OCI-LY3 (cell line): ENCODE data around the gene UGT1A5.

Source experiments
- H2AFZ ChIP-seq: fragments of 200-600, 300-600 bp; shearing (Covaris generic); 2 replicates; pipeline ENCODE4 v1.6.0; 2014; ENCODE audit warnings: antibody characterized with exemption, low read depth, low read length
- H3K27ac ChIP-seq: fragments of 200-600, 300-600 bp; sonication (generic); 2 replicates; pipeline ENCODE4 v1.5.1; 2014; ENCODE audit warnings: mild to moderate bottlenecking, low read length, moderate library complexity, mixed read lengths
- H3K27me3 ChIP-seq: fragments of 200-600, 300-600 bp; sonication (generic); 2 replicates; pipeline ENCODE4 v1.6.1; 2014; ENCODE audit warnings: low read depth, low read length, mixed read lengths
- H3K36me3 ChIP-seq: fragments of 200-600, 300-600 bp; sonication (generic); replicated peaks from 2 replicates; pipeline ENCODE3; 2014; ENCODE audit warnings: low read depth, low read length, mixed read lengths
- H3K4me1 ChIP-seq: fragments of 300-600, 200-600 bp; sonication (generic); 2 replicates; pipeline ENCODE4 v1.6.1; 2014; ENCODE audit warnings: low read length, mixed read lengths
- H3K4me2 ChIP-seq: fragments of 200-600, 300-600 bp; sonication (generic); 2 replicates; pipeline ENCODE4 v1.6.1; 2014; ENCODE audit warnings: low read length, mixed read lengths
- H3K4me3 ChIP-seq: fragments of 300-600, 200-600 bp; sonication (generic); 2 replicates; pipeline ENCODE4 v1.5.1; 2014; ENCODE audit warnings: antibody characterized with exemption, mild to moderate bottlenecking, low read length, moderate library complexity
- H3K79me2 ChIP-seq: fragments of 300-600, 200-600 bp; shearing (Covaris generic); 2 replicates; pipeline ENCODE4 v1.6.1; 2014; ENCODE audit warnings: mild to moderate bottlenecking, low read length, mixed read lengths
- H3K9ac ChIP-seq: fragments of 300-600, 200-600 bp; shearing (Covaris generic); 2 replicates; pipeline ENCODE4 v1.6.0; 2014; ENCODE audit warnings: mild to moderate bottlenecking, low read length, moderate library complexity
- H3K9me3 ChIP-seq: fragments of 200-600, 300-600 bp; shearing (Covaris generic); 2 replicates; pipeline ENCODE4 v1.6.1; 2014; ENCODE audit warnings: low read length, mixed read lengths; ENCODE audit not compliant: insufficient read depth
- H4K20me1 ChIP-seq: fragments of 200-600, 300-600 bp; sonication (generic); 2 replicates; pipeline ENCODE4 v1.6.1; 2016; ENCODE audit warnings: low read length, mixed read lengths; ENCODE audit not compliant: insufficient read depth
- CTCF ChIP-seq: fragments of 200-600, 300-600 bp; sonication (generic); IDR thresholded peaks from 2 replicates; pipeline ENCODE4 v1.5.1; 2014; ENCODE audit warnings: antibody characterized with exemption, low read length, low read depth
- EZH2phosphoT487 ChIP-seq: fragments of 200-600 bp; shearing (Covaris generic); IDR thresholded peaks from 2 replicates; pipeline ENCODE4 v1.6.1; 2018; ENCODE audit warnings: antibody characterized with exemption, mixed run types, low read depth

The UGT1A5 gene

GRCh38 chr2:233813236-233814055 is 100.7 kb downstream of the UGT1A5 start:
- H3K79me2 ChIP-seq, result no peaks in the 10 kb centered on the region
- no peaks in the 10 kb centered on the region for H3K9me3 ChIP-seq
- no peak overlapping the region for H2AFZ ChIP-seq
- no peak overlapping the region for H3K4me2 ChIP-seq
- no peaks in the 10 kb centered on the region for H3K4me1 ChIP-seq
- no peak overlapping the region for H3K4me3 ChIP-seq
- H3K27ac ChIP-seq, result no peak overlapping the region
- TF ChIP-seq EZH2phosphoT487, result no peak
- no peak for TF ChIP-seq CTCF
- H3K36me3 ChIP-seq, result no peaks in the 10 kb centered on the region
- no peak overlapping the region for H3K9ac ChIP-seq
- no peaks in the 10 kb centered on the region for H4K20me1 ChIP-seq
- H3K27me3 ChIP-seq, result no peaks in the 10 kb centered on the region

GRCh38 chr2:233814056-233814835 is 101.5 kb downstream of the UGT1A5 start:
- H3K4me3 ChIP-seq, result no peak overlapping the region
- no peaks in the 10 kb centered on the region for H4K20me1 ChIP-seq
- no peaks in the 10 kb centered on the region for H3K36me3 ChIP-seq
- no peak overlapping the region for H3K9ac ChIP-seq
- no peaks in the 10 kb centered on the region for H3K9me3 ChIP-seq
- TF ChIP-seq CTCF (no peak), EZH2phosphoT487 (no peak)
- no peak overlapping the region for H3K4me2 ChIP-seq
- no peaks in the 10 kb centered on the region for H3K79me2 ChIP-seq
- no peak overlapping the region for H3K27ac ChIP-seq
- no peaks in the 10 kb centered on the region for H3K27me3 ChIP-seq
- no peak overlapping the region for H2AFZ ChIP-seq
- H3K4me1 ChIP-seq, result no peaks in the 10 kb centered on the region

GRCh38 chr2:233815861-233816260 is 103.2 kb downstream of the UGT1A5 start:
- no peak overlapping the region for H2AFZ ChIP-seq
- no peak overlapping the region for H3K27ac ChIP-seq
- no peaks in the 10 kb centered on the region for H3K36me3 ChIP-seq
- H4K20me1 ChIP-seq, result no peaks in the 10 kb centered on the region
- no peak overlapping the region for H3K4me2 ChIP-seq
- H3K9ac ChIP-seq, result no peak overlapping the region
- no peaks in the 10 kb centered on the region for H3K27me3 ChIP-seq
- no peak for TF ChIP-seq EZH2phosphoT487
- TF ChIP-seq CTCF, result no peak
- H3K9me3 ChIP-seq, result no peaks in the 10 kb centered on the region
- no peak overlapping the region for H3K4me3 ChIP-seq
- no peaks in the 10 kb centered on the region for H3K79me2 ChIP-seq
- no peaks in the 10 kb centered on the region for H3K4me1 ChIP-seq

GRCh38 chr2:233816334-233816733 is 103.6 kb downstream of the UGT1A5 start:
- Histone ChIP-seq H4K20me1 (no peaks in the 10 kb centered on the region), H3K9ac (no peak overlapping the region), H3K4me1 (no peaks in the 10 kb centered on the region), H3K27me3 (no peaks in the 10 kb centered on the region), H3K4me3 (no peak overlapping the region), H3K4me2 (no peak overlapping the region), H3K9me3 (no peaks in the 10 kb centered on the region), H3K79me2 (no peaks in the 10 kb centered on the region), H2AFZ (no peak overlapping the region), H3K27ac (no peak overlapping the region), H3K36me3 (no peaks in the 10 kb centered on the region)
- TF ChIP-seq CTCF (no peak), EZH2phosphoT487 (no peak)
